ENCODE results near the gene CLNS1A. TPM values are rescaled to one million over a fixed set of nuclear protein-coding genes. Genes with fewer than 3 reads are reported as not detected.
A peak's percentile ranks its signal among the peaks of the same experiment; 100 is the strongest.

Gene CLNS1A
- total RNA-seq: 100 to 1,000 TPM in 2 of 3 donors, 10 to 100 TPM in 1; 57.4 to 129 (median 110) TPM

- Histone ChIP-seq H3K4me1 (peaks cover 0 to 6% of the 10 kb centered on the region in 2 donors), H3K4me3 (peak within 1 kb of the TSS; percentile 80 to 94 (median 92)), H3K36me3 (no peaks in the 10 kb centered on the region), H3K27me3 (no peaks in the 10 kb centered on the region), H3K27ac (peak within 1 kb of the TSS; percentile 83 to 87), H3K9me3 (no peaks in the 10 kb centered on the region)
- intact Hi-C loops (cut with DNase I; ENCODE audit: low total_unique reads): no loop called here
- peak; percentile 71 to 86 (median 85) for TF ChIP-seq POLR2AphosphoS5 (IDR thresholded peaks at IDR 0.05)
- TF ChIP-seq, protein P1, sequence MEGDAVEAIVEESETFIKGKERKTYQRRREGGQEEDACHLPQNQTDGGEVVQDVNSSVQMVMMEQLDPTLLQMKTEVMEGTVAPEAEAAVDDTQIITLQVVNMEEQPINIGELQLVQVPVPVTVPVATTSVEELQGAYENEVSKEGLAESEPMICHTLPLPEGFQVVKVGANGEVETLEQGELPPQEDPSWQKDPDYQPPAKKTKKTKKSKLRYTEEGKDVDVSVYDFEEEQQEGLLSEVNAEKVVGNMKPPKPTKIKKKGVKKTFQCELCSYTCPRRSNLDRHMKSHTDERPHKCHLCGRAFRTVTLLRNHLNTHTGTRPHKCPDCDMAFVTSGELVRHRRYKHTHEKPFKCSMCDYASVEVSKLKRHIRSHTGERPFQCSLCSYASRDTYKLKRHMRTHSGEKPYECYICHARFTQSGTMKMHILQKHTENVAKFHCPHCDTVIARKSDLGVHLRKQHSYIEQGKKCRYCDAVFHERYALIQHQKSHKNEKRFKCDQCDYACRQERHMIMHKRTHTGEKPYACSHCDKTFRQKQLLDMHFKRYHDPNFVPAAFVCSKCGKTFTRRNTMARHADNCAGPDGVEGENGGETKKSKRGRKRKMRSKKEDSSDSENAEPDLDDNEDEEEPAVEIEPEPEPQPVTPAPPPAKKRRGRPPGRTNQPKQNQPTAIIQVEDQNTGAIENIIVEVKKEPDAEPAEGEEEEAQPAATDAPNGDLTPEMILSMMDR (IDR thresholded peaks at IDR 0.05): no peak
- peak; percentile 69 for TF ChIP-seq POLR2A (IDR thresholded peaks at IDR 0.05)
- peak; percentile 79 to 84 for DNase-seq (ENCODE audit: low spot score in 2 of 2)
Observed at GRCh38 chr11:77637345-77638165, at the start of gene CLNS1A. Gene CLNS1A (minus strand): TSS chr11:77637794. CDS start chr11:77637714, 80 bp downstream.

GRCh38 chr11:77687088-77687487, 49.5 kb upstream of the CLNS1A start:
- no peak for DNase-seq (ENCODE audit: low spot score in 2 of 2)
- no peaks in the 10 kb centered on the region for H3K36me3 ChIP-seq
- H3K4me1 ChIP-seq: no peaks in the 10 kb centered on the region
- H3K9me3 ChIP-seq: no peaks in the 10 kb centered on the region
- H3K27me3 ChIP-seq: no peaks in the 10 kb centered on the region
- no peak overlapping the region for H3K27ac ChIP-seq
- intact Hi-C loops (cut with DNase I; ENCODE audit: low total_unique reads): no loop called here
- TF ChIP-seq, protein P1 (IDR thresholded peaks at IDR 0.05): no peak
- TF ChIP-seq POLR2AphosphoS5 (IDR thresholded peaks at IDR 0.05) (no peak), POLR2A (IDR thresholded peaks at IDR 0.05) (no peak)
- H3K4me3 ChIP-seq: no peak overlapping the region

DNA sequence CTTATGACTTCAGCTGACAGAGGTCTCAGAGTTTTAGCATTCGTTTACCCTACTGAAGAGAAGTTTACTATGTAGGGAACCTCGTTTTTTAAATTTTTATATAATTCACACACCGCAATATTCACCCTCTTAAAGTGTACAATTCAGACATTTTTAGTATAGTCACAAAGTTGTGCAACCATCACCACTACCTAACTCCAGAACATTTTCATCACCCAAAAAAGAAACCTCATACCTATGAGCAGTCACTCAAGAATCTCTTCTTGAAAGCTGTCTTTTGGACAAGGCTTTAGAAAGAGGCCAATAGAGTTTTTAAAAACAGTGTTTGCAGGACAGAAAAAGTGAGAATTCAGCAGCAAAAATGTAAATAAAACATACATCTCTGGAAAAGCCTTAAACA, 39.5 kb upstream of the CLNS1A start:
- TF ChIP-seq POLR2A (IDR thresholded peaks at IDR 0.05) (no peak), POLR2AphosphoS5 (IDR thresholded peaks at IDR 0.05) (no peak)
- TF ChIP-seq, protein P1 (IDR thresholded peaks at IDR 0.05): no peak
- no peak for DNase-seq (ENCODE audit: low spot score in 2 of 2)
- peaks cover 6% of the 10 kb centered on the region for H3K36me3 ChIP-seq

GRCh38 chr11:77672264-77672663, 34.7 kb upstream of the CLNS1A start:
- Histone ChIP-seq H3K36me3 (peaks cover 6% of the 10 kb centered on the region), H3K4me3 (no peak overlapping the region), H3K9me3 (no peaks in the 10 kb centered on the region), H3K27ac (no peak overlapping the region), H3K27me3 (no peaks in the 10 kb centered on the region), H3K4me1 (no peaks in the 10 kb centered on the region)
- TF ChIP-seq POLR2AphosphoS5 (IDR thresholded peaks at IDR 0.05): no peak
- TF ChIP-seq, protein P1 (IDR thresholded peaks at IDR 0.05): no peak
- TF ChIP-seq POLR2A (IDR thresholded peaks at IDR 0.05): no peak
- DNase-seq (ENCODE audit: low spot score in 2 of 2): no peak
- intact Hi-C loops (cut with DNase I; ENCODE audit: low total_unique reads): no loop called here

More for the DNA sequence above, 39.5 kb upstream of the CLNS1A start:
- Histone ChIP-seq H3K4me3 (no peak overlapping the region), H3K27me3 (no peaks in the 10 kb centered on the region), H3K4me1 (no peaks in the 10 kb centered on the region), H3K27ac (no peak overlapping the region), H3K9me3 (no peaks in the 10 kb centered on the region)
- intact Hi-C loops (cut with DNase I; ENCODE audit: low total_unique reads): no loop called here

DNA sequence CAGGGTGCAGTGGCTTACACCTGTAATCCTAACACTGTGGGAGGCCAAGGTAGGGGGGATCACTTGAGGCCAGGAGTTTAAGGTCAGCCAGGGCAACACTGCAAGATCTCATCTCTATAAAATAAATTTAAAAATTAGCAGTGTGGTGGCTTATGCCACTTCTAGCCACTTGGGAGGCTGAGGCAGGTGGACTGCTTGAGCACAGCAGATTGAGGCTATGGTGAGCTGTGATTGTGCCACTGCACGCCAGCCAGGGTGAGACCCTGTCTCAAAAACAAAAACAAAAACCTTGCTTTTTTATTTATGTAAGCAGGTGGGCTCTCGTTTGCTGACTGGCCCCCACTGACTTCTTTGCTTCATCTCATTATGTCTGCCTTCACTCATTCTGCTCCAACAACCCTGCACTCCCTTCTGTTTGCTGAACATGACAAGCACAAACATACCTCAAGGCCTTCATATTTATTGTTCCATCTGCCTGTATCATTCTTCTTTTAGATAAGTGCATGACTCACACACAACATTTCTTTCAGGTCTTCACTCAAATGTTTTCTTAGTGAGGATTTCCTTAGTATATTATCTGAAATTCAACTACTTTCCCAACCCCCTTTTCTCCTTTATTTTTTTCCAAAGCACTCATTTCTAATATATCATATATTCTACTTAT, 32.4 kb upstream of the CLNS1A start:
- Histone ChIP-seq H3K36me3 (no peaks in the 10 kb centered on the region), H3K4me3 (no peak overlapping the region), H3K4me1 (no peaks in the 10 kb centered on the region), H3K9me3 (no peaks in the 10 kb centered on the region), H3K27me3 (no peaks in the 10 kb centered on the region), H3K27ac (no peak overlapping the region)
- intact Hi-C loops (cut with DNase I; ENCODE audit: low total_unique reads): no loop called here
- TF ChIP-seq POLR2AphosphoS5 (IDR thresholded peaks at IDR 0.05): no peak
- no peak for TF ChIP-seq POLR2A (IDR thresholded peaks at IDR 0.05)
- TF ChIP-seq, protein P1 (IDR thresholded peaks at IDR 0.05): no peak
- DNase-seq (ENCODE audit: low spot score in 2 of 2): no peak
